SIG-M5 (cell line): Measurements from ENCODE around the gene MAP4K5.
"Not testable (repeated sequence)": the region's sequence is repeated elsewhere in the genome, so short reads cannot be mapped to it uniquely, and the experiment has no call there.

Experiments used
- DNase-seq: peaks from one replicate; lab custom pipeline; 2025; lab: John Stamatoyannopoulos, UW

The MAP4K5 gene

DNA sequence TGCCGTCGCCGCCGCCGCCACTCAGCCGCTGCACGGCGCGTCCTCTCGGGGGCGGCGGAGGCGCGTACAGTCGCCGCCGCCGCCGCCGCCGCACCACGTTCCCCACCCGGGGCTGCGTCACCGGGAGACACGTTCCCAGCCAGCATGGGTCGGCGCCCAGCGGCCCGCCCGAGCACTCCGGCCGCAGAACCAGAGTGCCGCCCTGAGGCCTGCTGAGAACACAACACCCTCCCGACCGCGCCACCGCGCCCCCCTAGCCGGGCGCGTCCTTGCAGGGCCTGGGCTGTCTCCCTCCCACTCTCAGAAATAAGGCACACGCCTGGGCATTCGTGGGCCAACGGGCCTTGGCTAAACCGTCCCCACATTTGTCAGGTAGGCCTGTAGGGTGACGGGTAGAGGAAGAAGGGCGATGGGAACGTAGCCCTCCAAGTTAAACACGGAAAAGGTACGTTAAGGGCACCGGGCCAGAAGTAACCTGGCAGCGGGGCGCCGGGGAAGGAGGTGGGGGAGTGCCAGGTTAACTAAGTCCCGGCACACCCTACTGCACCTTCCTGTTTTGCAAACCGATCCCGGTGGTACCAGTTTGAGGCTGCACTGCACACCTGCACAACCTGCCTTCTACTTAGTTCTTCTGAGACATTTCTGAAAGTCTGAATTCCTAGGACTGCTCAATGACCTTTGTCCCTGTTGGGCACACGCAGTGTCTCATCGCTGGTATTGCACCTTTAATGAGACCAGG, at the start of gene MAP4K5:
Gene MAP4K5, minus strand, starts transcription at position 68 of the 739 bp plus-strand sequence. CDS start 520 bp downstream, outside the sequence.
- DNase-seq, result no peak

DNA sequence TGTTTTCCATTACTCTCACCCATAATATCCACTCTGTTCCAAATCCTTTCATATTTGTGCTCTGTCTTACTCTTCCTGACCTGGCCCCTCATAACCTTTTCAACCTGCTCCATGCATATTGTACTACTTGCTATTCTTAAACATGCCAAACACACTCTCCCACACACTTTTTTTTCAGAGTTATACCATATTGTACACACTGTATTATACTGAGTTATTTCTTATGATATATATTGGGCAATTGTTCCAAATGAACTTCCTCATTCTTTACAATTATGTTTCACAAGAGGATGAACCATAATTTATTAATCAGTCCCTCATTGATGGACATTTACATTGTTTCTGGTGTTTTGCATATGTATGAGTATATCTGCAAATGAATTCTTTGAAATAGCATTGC, 46.1 kb upstream of the MAP4K5 start:
- DNase-seq, result no peak

DNA sequence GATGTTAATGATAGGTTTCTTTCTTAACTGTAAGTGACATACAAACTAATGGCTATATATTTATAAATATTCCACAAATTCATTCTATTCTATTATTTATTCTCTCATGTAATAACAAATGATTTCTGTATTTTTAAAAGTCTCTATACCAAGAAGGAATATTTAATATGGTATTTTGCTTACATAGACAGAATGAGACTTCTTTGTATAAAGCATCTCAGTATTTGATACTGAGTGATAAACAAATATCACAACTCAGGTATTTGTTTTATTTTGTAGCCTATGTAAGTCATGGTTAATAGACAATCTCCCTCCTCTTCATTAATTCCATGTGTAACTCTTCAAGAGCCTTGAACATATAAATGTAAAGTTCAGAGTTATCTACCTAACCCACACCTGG, 45.6 kb upstream of the MAP4K5 start:
- DNase-seq, result no peak

DNA sequence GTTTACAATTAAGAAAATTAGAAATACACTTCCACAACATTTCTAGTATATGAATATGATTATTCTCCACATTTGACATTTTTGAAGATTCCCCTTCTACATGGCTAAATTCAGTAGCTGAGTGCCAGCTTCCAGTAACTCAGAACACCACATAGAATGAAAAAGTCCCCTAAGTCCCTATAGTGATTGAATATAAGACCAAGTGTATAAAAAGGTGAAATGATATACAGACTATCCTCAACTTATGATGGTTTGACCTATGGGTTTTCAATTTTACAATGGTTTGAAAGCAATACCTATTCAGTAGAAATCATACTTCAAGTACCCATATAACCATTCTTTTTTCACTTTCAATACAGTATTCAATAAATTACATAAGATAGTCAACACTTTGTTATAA, 43.4 kb upstream of the MAP4K5 start:
- DNase-seq, result no peak

DNA sequence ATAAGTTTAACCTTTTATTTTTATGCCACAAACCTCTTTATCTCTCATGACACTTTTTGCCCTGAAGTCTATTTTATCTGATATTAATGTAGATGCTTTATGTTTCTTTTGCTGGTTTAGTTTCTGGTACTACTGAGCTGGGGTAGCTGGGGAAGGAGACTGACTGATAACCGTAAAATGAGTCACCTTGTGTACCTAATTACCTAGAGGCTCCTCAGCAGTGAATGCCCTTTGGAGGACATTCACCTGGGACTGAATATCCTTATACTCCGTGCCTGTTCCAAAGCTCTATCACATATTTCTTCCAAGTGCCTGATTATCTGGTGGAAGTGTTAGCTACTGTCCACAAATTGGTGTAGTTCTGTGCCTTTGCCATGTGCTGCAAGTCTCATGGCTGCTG, 41.5 kb upstream of the MAP4K5 start:
- no peak for DNase-seq

DNA sequence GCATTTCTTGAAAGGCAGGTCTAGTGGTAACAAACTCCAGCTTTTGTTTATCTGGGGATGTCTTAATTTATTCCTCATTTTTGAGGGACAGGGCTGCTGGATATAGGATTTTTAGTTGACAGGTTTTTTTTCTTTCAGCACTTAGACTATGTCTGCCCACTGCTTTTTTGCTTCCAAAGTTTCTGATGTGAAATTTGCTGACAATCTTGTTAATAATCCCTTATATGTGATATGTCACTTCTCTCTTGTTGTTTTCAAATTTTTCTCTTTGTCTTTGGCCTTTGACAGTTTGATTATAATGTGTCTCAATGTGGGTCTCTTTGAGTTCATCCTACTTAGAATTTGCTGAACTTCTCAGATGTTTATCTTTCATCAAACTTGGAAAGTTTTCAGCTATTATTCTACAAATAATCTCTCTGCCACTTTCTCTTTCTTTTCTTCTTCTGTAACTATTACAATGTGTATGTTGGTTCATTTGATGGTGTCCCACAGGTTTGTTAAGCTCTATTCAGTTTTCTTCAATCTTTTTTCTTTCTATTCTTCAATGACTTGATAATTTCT, 37.4 kb upstream of the MAP4K5 start:
- no peak for DNase-seq

DNA sequence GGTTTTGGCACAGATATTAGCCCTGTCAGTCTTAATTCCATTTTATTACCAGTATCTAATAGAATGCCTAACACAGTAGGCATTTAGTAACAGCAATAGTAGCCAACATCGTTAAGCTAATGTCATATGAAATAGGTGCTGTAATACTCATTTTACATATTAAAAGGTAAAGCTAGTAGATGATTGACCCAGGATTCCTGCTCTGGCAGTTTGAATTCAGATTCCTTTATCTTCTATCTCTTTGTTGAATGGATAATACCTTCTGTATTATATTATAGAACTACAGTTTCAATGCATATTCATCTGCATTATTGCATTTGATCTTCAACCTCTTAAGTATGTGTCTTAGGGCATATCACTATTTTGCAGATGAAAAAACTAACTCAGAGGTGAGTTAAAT, 30.5 kb upstream of the MAP4K5 start:
- DNase-seq, result no peak

DNA sequence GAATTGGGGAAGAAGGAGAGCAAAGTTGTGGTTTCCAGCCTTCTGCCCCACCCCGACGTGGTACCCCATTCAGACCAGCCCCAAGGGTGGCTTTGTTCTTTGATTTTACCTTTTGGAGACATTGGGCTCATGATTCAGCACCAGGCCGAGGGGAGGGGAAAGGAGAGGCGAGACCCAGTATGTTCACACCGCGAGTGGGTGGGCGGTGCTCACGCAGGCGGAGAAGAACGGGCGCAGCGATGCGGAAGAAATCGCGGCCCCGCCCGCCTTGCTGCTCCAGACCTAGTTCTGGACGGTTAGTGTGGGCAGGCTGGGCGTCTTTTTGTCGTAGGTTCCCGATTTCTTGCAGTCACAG, 28.5 kb upstream of the MAP4K5 start:
- no peak for DNase-seq

DNA sequence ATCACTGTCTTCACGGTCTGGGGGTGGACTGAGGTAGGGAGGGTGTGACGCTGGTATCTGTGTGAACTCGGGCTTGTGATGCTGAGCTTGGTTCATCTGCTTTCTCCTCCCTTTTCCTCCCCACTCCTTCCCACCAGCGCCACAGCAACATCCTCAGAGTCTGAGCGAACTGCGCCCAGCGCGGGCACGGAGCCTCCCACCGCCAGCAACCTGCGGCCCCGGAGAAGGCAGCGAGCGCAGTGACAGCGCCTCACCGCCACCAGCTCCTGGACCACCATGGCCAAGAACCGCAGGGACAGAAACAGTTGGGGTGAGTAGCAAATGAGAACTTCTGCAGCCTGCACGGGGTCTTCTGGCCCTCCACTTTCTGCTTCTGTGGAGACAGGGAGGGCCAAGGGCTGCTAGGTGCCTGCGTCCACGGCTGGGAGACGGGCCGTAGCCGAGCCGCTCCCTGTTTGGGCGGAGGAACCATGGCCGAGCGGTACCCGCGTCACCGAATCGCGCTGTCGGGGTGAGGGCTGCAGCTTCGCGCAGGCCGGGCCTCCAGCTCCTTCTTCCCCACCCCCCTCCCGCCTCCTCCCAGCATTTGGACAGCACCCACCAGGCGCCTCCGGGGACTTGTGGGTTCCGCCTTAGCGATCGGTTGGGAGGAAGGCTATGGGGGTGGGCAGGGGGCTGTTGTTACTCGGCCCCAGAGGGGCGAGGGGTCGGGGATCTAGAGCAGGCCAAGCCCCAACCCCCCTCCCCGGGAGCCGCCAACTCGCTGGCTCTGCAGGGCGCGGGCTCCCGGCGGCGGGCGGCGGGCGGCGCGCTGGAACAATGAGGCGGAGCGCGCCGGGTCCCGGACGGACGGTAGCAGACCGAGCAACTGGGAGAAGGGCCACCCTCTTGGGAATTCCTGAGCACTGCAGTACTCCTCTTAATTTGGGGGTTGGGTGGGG, 27.9 kb upstream of the MAP4K5 start, which contains the start of gene ATL1:
Gene ATL1, plus strand, starts transcription at position 156 of the 941 bp plus-strand sequence. Its CDS starts 121 bp downstream, at position 277.
- no peak for DNase-seq

DNA sequence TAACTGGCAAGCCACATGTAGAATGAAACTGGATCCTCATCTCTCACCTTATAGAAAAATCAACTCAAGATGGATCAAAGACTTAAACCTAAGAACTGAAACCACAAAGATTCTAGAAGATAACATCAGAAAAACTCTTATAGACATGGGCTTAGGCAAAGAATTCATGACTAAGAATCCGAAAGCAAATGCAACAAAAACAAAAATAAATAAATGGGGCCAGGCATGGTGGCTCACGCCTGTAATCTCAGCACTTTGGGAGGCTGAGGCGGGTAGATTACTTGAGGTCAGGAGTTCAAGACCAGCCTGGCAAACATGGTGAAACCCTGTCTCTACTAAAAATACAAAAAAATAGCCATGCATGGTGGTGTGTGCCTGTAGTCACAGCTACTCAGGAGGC, 20.4 kb upstream of the MAP4K5 start:
- not testable (repeated sequence) for DNase-seq

DNA sequence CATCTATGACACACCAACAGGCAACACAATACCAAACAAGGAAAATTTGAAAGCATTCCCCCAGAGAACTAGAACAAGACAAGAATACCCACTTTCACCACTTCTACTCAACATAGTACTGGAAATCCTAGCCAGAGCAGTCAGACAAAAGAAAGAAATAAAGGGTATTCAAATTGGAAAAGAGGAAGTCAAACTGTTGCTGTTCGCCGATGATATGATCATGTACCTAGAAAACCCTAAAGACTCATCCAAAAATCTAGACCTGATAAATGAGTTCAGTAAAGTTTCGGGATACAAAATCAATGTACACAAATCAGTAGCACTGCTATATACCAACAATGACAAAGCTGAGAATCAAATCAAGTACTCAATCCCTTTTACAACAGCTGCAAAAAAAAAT, 19.5 kb upstream of the MAP4K5 start:
- DNase-seq, result no peak

DNA sequence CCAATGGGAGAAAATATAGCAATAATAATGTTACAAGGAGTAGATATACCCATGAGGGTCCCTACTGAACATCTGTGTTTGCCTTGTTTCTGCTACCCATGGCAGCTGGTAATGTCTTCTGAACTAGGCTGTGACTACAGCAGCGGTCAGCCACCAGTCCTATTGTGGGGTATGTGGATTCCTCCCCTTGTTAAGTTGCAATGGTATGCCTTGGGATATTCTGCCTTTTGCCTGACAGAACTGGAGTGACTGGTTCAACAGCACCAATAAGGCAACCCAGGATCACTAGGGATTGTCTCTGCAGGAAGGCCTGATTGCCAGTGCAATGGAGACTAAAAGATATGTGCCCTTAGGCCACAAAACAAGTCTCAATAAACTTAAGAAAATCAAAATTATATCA, 17.9 kb upstream of the MAP4K5 start:
- no peak for DNase-seq

DNA sequence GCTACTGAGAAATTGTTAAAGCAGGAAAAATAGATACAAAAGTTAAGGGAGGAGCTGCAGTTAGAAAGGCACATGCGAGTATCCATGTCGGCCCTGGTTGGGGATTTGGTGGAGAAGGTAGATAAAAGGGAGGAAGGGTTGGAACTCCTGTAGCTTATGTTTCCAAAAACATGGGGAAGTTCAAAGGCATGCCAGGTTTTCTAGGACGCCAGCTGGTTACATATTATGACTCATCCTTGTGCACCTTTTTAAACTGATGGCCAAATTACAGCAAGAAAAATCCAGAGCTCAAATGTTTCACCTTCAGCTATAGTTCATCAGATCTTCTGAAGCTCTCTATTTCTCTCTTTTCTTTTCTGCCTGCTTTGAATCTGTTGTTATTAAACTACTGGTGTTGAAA, 13.2 kb upstream of the MAP4K5 start:
- no peak for DNase-seq

DNA sequence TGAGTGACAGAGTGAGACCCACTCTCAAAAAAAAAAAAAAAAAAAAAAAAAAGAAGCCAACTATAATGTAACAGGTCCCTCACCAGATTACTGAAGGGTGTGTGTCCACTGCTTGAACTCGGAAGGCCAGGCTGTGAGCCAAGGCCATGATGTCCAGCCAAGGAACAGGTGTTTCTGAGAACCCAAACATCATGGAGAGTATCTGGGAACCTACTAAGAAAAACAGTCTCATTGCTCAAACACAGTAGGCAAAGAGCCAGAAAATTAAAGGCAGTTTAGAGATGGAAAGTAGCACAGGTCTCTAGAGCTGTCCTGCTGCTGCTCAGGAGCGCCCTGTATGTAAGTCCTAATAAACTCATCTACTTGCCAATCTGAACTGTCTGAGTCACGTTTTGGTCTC, 12.5 kb upstream of the MAP4K5 start:
- DNase-seq, result no peak

DNA sequence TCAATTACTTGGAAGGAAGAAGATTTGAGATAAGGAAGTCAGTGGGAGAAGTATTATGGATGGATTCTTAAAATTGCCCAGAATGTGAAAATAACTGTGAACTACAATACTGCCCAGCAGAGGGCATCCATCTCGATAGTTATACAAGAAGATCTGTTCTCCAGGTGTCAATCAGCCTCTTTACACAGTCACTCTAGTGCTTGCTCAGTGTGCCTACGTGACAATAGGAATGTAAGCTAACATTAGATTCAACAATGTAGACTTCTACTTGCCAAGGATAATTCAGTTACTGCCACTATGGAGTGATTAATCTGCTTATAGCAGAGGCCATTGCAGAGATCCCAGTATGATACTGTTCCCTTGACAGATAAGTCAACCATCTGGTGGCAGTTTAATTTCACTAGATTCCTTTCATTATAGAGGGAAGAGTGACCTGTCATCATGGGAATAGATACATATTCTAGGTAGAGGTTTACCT, 10.6 kb upstream of the MAP4K5 start:
- DNase-seq, result no peak

DNA sequence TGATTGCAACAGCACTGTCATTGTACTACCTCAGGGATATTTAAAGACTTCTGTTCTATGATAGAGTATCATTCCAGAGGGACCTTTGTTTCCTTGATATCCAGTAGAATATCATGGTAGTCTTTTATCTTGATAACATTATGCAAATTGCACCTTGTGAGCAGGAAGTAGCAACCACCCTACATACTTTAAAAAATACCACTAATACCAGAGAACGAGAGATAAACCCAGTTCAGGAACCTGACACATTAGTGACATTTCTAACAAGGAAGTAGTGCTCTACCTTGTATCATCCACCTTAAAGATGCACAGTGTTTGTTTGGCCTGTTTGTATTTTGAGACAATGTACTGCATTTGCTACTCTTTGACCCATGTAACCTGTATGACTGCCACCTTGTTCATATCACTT, 8.8 kb upstream of the MAP4K5 start:
- DNase-seq, result no peak

DNA sequence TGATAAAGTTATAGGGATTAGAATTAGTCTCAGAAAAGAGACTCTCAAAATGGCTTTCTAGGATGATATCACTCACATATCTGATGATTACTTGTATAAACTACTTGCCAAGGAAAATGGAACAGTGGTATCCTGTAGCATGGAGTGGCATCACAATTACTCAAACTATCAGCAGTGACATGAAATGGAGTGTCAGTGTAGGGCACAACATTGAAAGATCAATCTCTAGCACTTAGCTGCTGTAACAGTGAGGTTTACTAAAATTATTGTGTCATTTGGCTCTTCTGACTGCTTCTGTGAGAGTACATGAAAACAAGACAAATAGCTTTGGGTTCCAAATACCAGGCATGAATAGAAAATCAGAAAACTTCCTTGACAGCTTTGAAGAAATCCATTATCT, 6.7 kb upstream of the MAP4K5 start:
- DNase-seq, result no peak

DNA sequence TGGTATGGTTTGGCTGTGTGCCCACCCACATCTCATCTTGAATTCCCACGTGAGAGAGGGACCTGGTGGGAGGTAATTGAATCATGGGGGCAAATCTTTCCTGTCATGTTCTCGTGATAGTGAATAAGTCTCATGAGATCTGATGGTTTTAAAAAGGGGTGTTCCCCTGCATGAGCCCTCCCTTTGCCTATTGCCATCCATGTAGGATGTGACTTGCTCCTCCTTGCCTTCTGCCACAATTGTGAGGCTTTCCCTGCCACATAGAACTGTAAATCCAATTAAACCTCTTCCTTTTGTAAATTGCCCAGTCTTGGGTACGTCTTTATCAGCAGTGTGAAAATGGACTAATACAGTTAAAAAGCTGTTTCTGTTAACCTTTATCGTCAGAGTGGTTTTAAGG, 5.7 kb upstream of the MAP4K5 start:
- not testable (repeated sequence) for DNase-seq

DNA sequence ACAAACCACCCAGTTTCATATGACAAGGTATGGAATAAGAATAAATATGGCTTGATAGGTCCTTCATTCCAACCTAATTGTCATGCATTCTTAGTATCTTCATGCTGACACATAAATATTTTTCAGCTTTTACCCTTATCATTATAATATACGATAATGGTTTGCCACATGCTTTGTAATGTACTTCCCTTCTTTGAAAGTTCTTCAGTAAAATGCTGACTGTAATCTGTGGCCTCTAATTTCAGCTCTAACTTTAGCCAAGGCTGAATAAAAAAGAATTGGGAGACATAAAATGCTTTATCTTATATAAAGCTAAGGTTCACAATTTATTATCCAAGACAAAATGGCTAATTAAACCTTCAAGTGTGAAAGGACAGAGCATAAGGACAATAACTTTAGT, 2.6 kb upstream of the MAP4K5 start:
- no peak for DNase-seq

DNA sequence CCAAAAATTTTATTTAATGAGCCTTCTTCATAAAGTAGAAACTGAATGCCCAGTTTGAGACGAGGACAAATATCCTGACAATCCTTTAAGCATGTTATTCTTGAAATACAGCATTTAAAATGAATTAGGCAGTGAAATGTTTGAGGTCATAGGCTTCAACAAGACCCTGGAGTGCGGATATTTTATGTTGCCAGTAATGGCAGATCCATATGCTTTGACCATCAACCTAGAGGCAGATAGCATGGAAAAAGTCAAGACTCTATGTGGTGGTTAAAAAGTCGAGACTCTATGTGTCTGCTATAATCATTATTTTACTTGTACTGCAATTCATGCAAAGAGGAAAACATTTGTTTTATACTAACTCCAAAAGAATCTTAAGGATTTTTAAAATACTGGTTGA, 2.0 kb upstream of the MAP4K5 start:
- no peak for DNase-seq

DNA sequence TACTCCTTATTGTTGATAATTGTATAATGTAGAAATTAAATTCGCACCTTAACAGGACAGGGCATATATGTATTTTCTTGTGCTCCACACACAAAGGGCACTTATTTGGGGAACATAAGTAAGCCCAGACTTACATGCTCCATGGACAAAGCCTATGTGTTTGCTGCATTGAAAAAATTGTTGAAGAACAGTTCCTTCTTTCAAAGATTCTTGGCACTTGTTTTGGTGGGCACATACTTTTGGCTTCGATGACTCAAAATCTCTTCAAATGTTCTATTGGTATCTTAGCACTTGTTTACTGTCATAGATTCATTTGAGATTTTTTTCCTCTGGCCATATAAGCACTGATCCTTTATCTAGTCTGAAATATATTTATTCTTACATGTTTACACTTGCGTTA, 1.4 kb upstream of the MAP4K5 start:
- DNase-seq, result no peak

DNA sequence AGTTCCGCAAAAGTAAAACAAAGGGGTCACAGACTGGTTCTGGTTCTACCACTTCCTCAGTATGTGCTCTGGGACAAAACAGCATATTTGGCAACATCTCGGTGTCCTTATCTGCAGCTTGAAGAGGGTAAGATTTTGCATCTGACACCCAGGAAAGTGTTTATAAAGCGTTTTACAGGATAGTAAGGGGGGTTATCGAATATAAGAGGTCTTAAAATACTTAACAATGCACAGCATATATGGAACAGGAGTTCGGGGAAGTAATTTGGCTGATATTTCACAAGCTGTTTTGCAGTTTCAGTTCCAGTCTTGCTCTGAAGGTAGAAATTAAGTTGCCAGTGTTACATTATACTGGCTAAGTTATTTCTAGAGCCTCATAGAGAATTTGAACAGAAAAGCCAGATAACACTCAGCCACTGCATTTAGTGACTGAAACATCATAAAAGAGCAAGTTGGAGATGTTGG, 904 bp upstream of the MAP4K5 start:
- peak; percentile 60 for DNase-seq
